Activated T-cell treated with anti-CD3 and anti-CD28 coated beads for 1 hour (primary cell): Measurements from ENCODE around the gene APOBR.
"Not testable (repeated sequence)": the region's sequence is repeated elsewhere in the genome, so short reads cannot be mapped to it uniquely, and the experiment has no call there.

ENCODE experiments used
- DNase-seq: peaks from one replicate; pipeline ENCODE4 v3.0.0-alpha.2; 2020; ENCODE audit warnings: low read depth

Gene APOBR

GRCh38 chr16:28497861-28498599 lies 3.6 kb downstream of the APOBR start:
- DNase-seq: no peak

- no peak for DNase-seq
Measured at GRCh38 chr16:28498666-28499381, 4.4 kb downstream of the APOBR start.

- no peak for DNase-seq
Measured at GRCh38 chr16:28499854-28500253, 5.4 kb downstream of the APOBR start.

GRCh38 chr16:28500476-28501180 lies 6.2 kb downstream of the APOBR start:
- DNase-seq: not testable (repeated sequence)

- DNase-seq: no peak
Measured at GRCh38 chr16:28501258-28502232, 7.1 kb downstream of the APOBR start.

- no peak for DNase-seq
Measured at GRCh38 chr16:28502290-28502689, 7.8 kb downstream of the APOBR start.

- no peak for DNase-seq
Measured at GRCh38 chr16:28503470-28504259, 9.2 kb downstream of the APOBR start.

- DNase-seq: no peak
Measured at GRCh38 chr16:28504707-28505404, 10.4 kb downstream of the APOBR start.

- DNase-seq: no peak
Measured at GRCh38 chr16:28505489-28506137, 11.2 kb downstream of the APOBR start.

- DNase-seq: no peak
Measured at GRCh38 chr16:28511031-28511430, 16.6 kb downstream of the APOBR start.

GRCh38 chr16:28511801-28512789 lies 17.7 kb downstream of the APOBR start:
- no peak for DNase-seq

- DNase-seq: no peak
Measured at GRCh38 chr16:28513484-28514181, 19.2 kb downstream of the APOBR start.

GRCh38 chr16:28514246-28514645 lies 19.8 kb downstream of the APOBR start:
- no peak for DNase-seq

- DNase-seq: no peak
Measured at GRCh38 chr16:28520672-28521071, 26.2 kb downstream of the APOBR start.

- no peak for DNase-seq
Measured at GRCh38 chr16:28521436-28521835, 27.0 kb downstream of the APOBR start.

- no peak for DNase-seq
Measured at GRCh38 chr16:28522792-28523191, 28.3 kb downstream of the APOBR start.

GRCh38 chr16:28524681-28525171 lies 30.3 kb downstream of the APOBR start:
- DNase-seq: no peak
